ENCODE data around the gene SH2D4B. TPM values are rescaled to one million over a fixed set of nuclear protein-coding genes. Genes with fewer than 3 reads are reported as not detected.

Gene SH2D4B
- total RNA-seq, 4 donors from 2014 or later: 0.13 TPM; not detected in 3

DNA sequence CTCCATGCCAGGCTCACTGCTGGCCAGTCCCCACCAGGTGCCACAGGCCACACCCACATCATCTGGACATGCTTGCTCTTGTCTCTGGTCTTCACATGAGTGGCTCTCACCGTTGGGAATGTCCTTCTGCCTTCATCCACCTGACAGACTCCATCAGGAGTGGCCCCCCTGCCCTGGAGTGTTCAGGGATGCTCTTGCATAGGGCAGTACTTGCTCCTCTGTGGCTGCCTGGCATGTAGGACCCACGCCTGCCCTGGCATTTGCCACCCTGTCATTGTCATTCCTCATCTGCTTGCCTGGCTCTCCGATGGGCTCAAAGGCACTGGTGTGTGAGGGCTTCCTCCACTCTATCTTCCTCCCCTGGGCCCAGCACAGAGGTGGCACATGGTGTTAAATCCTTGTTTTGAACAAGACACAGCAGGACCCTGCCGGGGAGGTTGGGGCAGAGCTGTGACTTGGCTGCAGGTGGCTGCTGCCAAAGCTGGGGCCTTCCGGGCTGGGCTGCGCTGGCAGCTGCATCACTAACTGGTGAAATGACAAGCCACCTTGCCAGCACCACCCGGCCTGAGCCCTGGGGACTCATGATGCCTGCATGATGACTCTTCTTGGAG is 1.8 kb downstream of the SH2D4B start:
- DNase-seq: no peak
- no peaks in the 10 kb centered on the region for H3K27me3 ChIP-seq
- peaks cover 0 to 45% (median 16%) of the 10 kb centered on the region in 3 donors for H3K4me1 ChIP-seq
- no peaks in the 10 kb centered on the region for H3K36me3 ChIP-seq
- H3K4me3 ChIP-seq: no peak overlapping the region
- 27 to 43% methylated on average over 2 to 6 of the region's 7 CpGs for WGBS, 2 donors
- TF ChIP-seq POLR2A (IDR thresholded peaks at IDR 0.05): no peak
- TF ChIP-seq, protein P1, sequence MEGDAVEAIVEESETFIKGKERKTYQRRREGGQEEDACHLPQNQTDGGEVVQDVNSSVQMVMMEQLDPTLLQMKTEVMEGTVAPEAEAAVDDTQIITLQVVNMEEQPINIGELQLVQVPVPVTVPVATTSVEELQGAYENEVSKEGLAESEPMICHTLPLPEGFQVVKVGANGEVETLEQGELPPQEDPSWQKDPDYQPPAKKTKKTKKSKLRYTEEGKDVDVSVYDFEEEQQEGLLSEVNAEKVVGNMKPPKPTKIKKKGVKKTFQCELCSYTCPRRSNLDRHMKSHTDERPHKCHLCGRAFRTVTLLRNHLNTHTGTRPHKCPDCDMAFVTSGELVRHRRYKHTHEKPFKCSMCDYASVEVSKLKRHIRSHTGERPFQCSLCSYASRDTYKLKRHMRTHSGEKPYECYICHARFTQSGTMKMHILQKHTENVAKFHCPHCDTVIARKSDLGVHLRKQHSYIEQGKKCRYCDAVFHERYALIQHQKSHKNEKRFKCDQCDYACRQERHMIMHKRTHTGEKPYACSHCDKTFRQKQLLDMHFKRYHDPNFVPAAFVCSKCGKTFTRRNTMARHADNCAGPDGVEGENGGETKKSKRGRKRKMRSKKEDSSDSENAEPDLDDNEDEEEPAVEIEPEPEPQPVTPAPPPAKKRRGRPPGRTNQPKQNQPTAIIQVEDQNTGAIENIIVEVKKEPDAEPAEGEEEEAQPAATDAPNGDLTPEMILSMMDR (IDR thresholded peaks at IDR 0.05): no peak
- H3K27ac ChIP-seq: no peak overlapping the region
- no peaks in the 10 kb centered on the region for H3K9me3 ChIP-seq
- intact Hi-C loops (cut with DNase I): no loop called here

DNA sequence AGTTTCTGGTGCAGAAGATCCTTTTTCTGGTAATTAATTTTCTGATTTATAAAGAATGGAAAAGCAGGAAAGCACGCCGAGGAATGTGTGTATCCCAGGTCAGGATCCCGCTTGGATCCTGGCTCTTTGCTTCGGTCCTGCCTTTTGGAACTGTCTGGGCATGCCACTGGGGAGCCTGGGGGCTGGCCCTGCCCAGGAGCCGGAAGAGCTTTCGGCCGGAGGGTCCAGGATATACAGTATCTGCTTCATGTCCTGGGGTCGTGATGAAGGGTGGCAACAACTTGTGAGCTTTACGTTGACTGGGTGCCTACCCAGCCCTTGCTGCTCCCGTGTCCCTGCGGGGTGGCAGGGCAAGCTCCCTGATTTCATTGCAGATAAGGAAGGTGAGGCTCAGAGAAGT is 2.4 kb downstream of the SH2D4B start:
- peaks cover 0 to 45% (median 16%) of the 10 kb centered on the region in 3 donors for H3K4me1 ChIP-seq
- WGBS, 2 donors: 39 to 46% methylated on average over 8 to 10 of the region's 11 CpGs
- no peaks in the 10 kb centered on the region for H3K27me3 ChIP-seq
- TF ChIP-seq POLR2A (IDR thresholded peaks at IDR 0.05): no peak
- TF ChIP-seq, protein P1 (IDR thresholded peaks at IDR 0.05): no peak
- DNase-seq: no peak
- no peaks in the 10 kb centered on the region for H3K36me3 ChIP-seq
- H3K9me3 ChIP-seq: no peaks in the 10 kb centered on the region
- intact Hi-C loops (cut with DNase I): no loop called here
- H3K4me3 ChIP-seq: peak overlapping the region in 2 of 4 donors; percentile 30 to 54
- no peak overlapping the region for H3K27ac ChIP-seq

DNA sequence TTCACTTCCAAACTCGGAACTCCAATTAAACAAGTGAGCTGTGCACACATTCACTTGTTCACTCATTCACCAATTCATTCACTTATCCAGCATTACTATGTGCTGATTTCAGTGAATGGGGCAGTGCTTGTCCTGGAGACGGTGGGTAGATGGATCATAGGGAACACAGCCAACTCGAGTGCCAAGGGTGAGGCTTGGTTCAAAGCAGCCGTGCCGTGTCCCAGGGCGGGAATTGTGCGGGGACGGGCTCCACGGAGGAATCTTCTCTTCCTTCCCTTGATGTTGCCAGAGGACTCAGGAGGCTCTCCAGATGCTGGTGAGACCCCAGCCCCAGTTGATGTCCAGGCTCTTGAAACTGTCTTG is 2.9 kb downstream of the SH2D4B start:
- peaks cover 0 to 42% (median 16%) of the 10 kb centered on the region in 3 donors for H3K4me1 ChIP-seq
- no peaks in the 10 kb centered on the region for H3K36me3 ChIP-seq
- TF ChIP-seq POLR2A (IDR thresholded peaks at IDR 0.05): no peak
- TF ChIP-seq, protein P1 (IDR thresholded peaks at IDR 0.05): no peak
- H3K4me3 ChIP-seq: peak overlapping the region in 3 of 4 donors; percentile 18 to 54 (median 30)
- 27 to 39% methylated on average over 8 to 9 of the region's 9 CpGs for whole genome bisulfite sequencing, 2 donors
- H3K27ac ChIP-seq: peak overlapping the region in 2 of 4 donors; percentile 1 to 47
- H3K27me3 ChIP-seq: no peaks in the 10 kb centered on the region
- intact Hi-C loops (cut with DNase I): no loop called here
- H3K9me3 ChIP-seq: no peaks in the 10 kb centered on the region
- DNase-seq: no peak

DNA sequence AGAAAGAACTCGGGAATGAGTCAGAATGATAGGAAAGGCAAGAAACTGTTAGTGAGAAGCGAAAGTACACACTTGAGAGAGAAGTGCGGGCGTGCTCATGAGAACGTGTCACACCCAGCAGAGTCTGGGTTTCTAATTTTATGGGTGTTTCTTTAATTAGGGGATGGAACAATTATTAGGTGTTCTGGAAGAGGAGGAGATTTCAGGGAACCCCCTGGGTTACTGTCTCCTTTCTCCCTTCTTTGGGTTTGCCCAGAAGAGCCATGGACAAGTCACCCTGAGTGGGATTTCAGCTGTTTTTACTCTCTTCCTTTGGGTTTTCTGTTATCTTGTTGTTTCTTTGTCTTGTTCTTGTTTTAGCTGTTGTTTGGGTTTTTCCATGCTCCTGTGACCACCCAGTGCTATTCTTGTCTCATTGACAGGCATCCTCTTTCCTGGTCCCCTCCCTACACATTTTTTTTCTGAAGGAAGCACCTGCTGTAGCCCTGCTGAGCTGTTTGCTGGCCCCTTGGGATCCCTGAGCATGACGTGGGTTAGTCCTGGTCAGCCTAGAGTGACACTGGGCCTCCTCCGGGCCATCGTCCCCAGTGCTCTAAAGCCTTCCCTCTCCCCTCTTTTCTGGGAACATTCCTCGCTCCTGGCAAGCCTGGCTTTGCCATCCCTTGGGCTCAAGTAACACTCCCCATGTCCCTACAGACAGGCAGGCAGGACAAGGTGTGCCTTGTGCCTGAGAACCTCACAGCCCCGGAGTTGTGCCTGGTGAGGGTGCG is 3.5 kb downstream of the SH2D4B start:
- DNase-seq: no peak
- Histone ChIP-seq H3K4me1 (peaks cover 0 to 36% (median 16%) of the 10 kb centered on the region in 3 donors), H3K27ac (peak overlapping the region in 2 of 4 donors; percentile 1 to 22), H3K27me3 (no peaks in the 10 kb centered on the region), H3K36me3 (no peaks in the 10 kb centered on the region), H3K4me3 (peak overlapping the region in 3 of 4 donors; percentile 18 to 54 (median 30)), H3K9me3 (no peaks in the 10 kb centered on the region)
- intact Hi-C loops (cut with DNase I): no loop called here
- TF ChIP-seq, protein P1 (IDR thresholded peaks at IDR 0.05): no peak
- no peak for TF ChIP-seq POLR2A (IDR thresholded peaks at IDR 0.05)
- 34 to 47% methylated on average over 10 to 11 of the region's 11 CpGs for WGBS, 2 donors

DNA sequence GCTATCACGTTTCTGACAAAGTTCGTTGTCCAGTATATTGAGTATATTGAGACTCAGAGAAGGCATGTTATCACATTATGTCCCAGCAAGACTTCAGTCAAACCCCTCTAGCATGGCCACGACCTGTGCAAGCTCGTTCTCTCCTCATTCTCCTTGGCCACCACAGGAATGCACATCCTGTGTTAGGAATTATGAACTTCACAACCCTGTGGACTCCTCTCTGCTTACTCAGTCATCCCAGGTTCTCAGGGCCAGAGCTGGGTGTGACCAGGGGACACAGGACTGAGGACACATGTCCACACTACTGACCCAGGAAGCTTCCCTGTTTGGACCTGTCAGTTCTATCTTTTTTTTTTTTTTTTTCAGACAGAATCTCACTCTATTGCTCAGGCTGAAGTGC is 4.4 kb downstream of the SH2D4B start:
- intact Hi-C loops (cut with DNase I): no loop called here
- Histone ChIP-seq H3K4me1 (peaks cover 0 to 30% (median 16%) of the 10 kb centered on the region in 3 donors), H3K27ac (peak overlapping the region in 1 of 4 donors; percentile 22), H3K36me3 (no peaks in the 10 kb centered on the region), H3K4me3 (no peak overlapping the region), H3K27me3 (peaks cover 0 to under 1% (median 0%) of the 10 kb centered on the region in 4 donors), H3K9me3 (no peaks in the 10 kb centered on the region)
- no peak for TF ChIP-seq POLR2A (IDR thresholded peaks at IDR 0.05)
- TF ChIP-seq, protein P1 (IDR thresholded peaks at IDR 0.05): no peak
- DNase-seq: no peak
- WGBS, 2 donors: 79 to 85% methylated on average over 4 of the region's 4 CpGs

All from esophagus squamous epithelium (tissue), 5 donors.